K562 (cell line): Measurements from ENCODE around the gene BCAS2. TPM values are rescaled to one million over a fixed set of nuclear protein-coding genes. Genes with fewer than 3 reads are reported as not detected.

Source experiments
- AFF4 ChIP-seq: sonication (generic); formaldehyde crosslinking; IDR thresholded peaks from 2 replicates; pipeline ENCODE4 v1.8.0; 2023; ENCODE audit warnings: mild to moderate bottlenecking, missing genetic modification reagents
- NRF1 ChIP-seq, 2 experiments: fragments of 450-650 bp; IDR thresholded peaks in 1 of 2; conservative IDR thresholded peaks in 1 of 2; 2 replicates each; pipeline ENCODE4 v1.6.1; 2014; ENCODE audit warnings: mild to moderate bottlenecking in 2 of 2
- RBM34 ChIP-seq: fragments of 200-400 bp; formaldehyde crosslinking; IDR thresholded peaks from 2 replicates; pipeline ENCODE4 v1.6.1; 2018; ENCODE audit warnings: low read length, borderline replicate concordance; ENCODE audit not compliant: insufficient read depth
- ZHX1 ChIP-seq: fragments of 150-350 bp; conservative IDR thresholded peaks from 2 replicates; pipeline ENCODE4 v1.6.1; 2014; ENCODE audit warnings: low read length
- ZNF165 ChIP-seq: fragments of 250-450 bp; sonication (Bioruptor Pico); IDR thresholded peaks from 2 replicates; pipeline ENCODE4 v1.4.0; 2020; ENCODE audit warnings: borderline replicate concordance
- ZNF175 ChIP-seq: fragments of 200-800 bp; sonication (Bioruptor generic); IDR thresholded peaks from 2 replicates; pipeline ENCODE4 v1.6.1; 2016; ENCODE audit warnings: low read depth, mild to moderate bottlenecking, missing genetic modification characterization, missing compliant biosample characterization
- ZNF766 ChIP-seq: fragments of 200-800 bp; sonication (Bioruptor generic); conservative IDR thresholded peaks from 2 replicates; pipeline ENCODE4 v1.6.1; 2016; ENCODE audit warnings: missing genetic modification characterization, missing compliant biosample characterization
- polyA plus RNA-seq, 8 experiments: library from polyadenylated mRNA; depleted of rRNA in 4 of 8; stranded (reverse) in 5 of 8; unstranded in 3 of 8; fragments of >200 nt; fragmentation: Nextera tagmentation in 2 of 8; fragmentation: Illumina TruSeq in 1 of 8; extraction: Ambion mirVana in 2 of 8; extraction: Trizol in 1 of 8; gene quantifications; 2 replicates each; pipeline versions ENCODE4 v1.2.1 to v1.2.3, GENCODE V29; 2011 to 2014; ENCODE audit warnings: inconsistent platforms in 1 of 8, missing spikeins in 1 of 8
- total RNA-seq, 7 experiments: library from RNA; depleted of rRNA in 6 of 7; stranded (reverse); fragments of >200 nt in 6 of 7; fragmentation: Illumina TruSeq in 2 of 7; extraction: Trizol in 2 of 7; gene quantifications; 2 replicates each; pipeline versions ENCODE4 v1.2.1 to v1.2.3, GENCODE V29; 2011 to 2021; ENCODE audit warnings: low replicate concordance in 1 of 7
- TF ChIP-seq, protein P1 (sequence below), 2 experiments: fragments of 450-650 bp; formaldehyde crosslinking in 1 of 2; IDR thresholded peaks; 2 replicates each; pipeline versions ENCODE4 v1.4.0 to v1.6.1; 2014 to 2020; ENCODE audit warnings: mild to moderate bottlenecking in 2 of 2, borderline replicate concordance in 1 of 2, low read depth in 1 of 2
- TF ChIP-seq, protein P2 (sequence below): IDR thresholded peaks from 2 replicates; pipeline ENCODE4 v1.6.1; 2012; ENCODE audit warnings: low read depth, low read length, improper control_type of control experiment, borderline replicate concordance

BCAS2 gene
- total and polyA plus RNA-seq, 9 of the 15 experiments (the other 6 are each of a cell fraction or from before 2014, with no cell fraction given) = 59.3 to 183 (median 81.1) TPM

GRCh38 chr1:114558544-114558943 lies 22.9 kb downstream of the BCAS2 start (continued):
- TF ChIP-seq, protein P1, sequence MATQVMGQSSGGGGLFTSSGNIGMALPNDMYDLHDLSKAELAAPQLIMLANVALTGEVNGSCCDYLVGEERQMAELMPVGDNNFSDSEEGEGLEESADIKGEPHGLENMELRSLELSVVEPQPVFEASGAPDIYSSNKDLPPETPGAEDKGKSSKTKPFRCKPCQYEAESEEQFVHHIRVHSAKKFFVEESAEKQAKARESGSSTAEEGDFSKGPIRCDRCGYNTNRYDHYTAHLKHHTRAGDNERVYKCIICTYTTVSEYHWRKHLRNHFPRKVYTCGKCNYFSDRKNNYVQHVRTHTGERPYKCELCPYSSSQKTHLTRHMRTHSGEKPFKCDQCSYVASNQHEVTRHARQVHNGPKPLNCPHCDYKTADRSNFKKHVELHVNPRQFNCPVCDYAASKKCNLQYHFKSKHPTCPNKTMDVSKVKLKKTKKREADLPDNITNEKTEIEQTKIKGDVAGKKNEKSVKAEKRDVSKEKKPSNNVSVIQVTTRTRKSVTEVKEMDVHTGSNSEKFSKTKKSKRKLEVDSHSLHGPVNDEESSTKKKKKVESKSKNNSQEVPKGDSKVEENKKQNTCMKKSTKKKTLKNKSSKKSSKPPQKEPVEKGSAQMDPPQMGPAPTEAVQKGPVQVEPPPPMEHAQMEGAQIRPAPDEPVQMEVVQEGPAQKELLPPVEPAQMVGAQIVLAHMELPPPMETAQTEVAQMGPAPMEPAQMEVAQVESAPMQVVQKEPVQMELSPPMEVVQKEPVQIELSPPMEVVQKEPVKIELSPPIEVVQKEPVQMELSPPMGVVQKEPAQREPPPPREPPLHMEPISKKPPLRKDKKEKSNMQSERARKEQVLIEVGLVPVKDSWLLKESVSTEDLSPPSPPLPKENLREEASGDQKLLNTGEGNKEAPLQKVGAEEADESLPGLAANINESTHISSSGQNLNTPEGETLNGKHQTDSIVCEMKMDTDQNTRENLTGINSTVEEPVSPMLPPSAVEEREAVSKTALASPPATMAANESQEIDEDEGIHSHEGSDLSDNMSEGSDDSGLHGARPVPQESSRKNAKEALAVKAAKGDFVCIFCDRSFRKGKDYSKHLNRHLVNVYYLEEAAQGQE (IDR thresholded peaks at IDR 0.05; ENCODE audit: borderline replicate concordance) = peak; percentile 72; the same call in 1 of the 2 replicates
- TF ChIP-seq, protein P1 (CRISPR knock-in tag; IDR thresholded peaks at IDR 0.05; ENCODE audit: low read depth) = no peak
- TF ChIP-seq AFF4 (CRISPR knock-in tag) (no peak), ZNF175 (CRISPR knock-in tag) (no peak), ZHX1 (no peak), RBM34 (no peak), ZNF165 (CRISPR knock-in tag) (no peak), ZNF766 (CRISPR knock-in tag) (no peak), NRF1 (conservative IDR thresholded peaks at IDR 0.05 in 1 of 2, IDR thresholded peaks at IDR 0.05 in 1 of 2) (no peak)
- TF ChIP-seq, protein P2, sequence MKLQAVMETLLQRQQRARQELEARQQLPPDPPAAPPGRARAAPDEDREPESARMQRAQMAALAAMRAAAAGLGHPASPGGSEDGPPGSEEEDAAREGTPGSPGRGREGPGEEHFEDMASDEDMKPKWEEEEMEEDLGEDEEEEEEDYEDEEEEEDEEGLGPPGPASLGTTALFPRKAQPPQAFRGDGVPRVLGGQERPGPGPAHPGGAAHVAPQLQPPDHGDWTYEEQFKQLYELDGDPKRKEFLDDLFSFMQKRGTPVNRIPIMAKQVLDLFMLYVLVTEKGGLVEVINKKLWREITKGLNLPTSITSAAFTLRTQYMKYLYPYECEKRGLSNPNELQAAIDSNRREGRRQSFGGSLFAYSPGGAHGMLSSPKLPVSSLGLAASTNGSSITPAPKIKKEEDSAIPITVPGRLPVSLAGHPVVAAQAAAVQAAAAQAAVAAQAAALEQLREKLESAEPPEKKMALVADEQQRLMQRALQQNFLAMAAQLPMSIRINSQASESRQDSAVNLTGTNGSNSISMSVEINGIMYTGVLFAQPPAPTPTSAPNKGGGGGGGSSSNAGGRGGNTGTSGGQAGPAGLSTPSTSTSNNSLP = 0 out of 2 replicates have a peak, but pooled peaks have one; percentile 53
